Measurements from ENCODE around the gene LAMC3. TPM values are rescaled to one million over a fixed set of nuclear protein-coding genes. Genes with fewer than 3 reads are reported as not detected.
A peak's percentile ranks its signal among the peaks of the same experiment; 100 is the strongest.

LAMC3 gene
- total RNA-seq, 1 experiment from 2014 or later, result 0.28 TPM

DNA sequence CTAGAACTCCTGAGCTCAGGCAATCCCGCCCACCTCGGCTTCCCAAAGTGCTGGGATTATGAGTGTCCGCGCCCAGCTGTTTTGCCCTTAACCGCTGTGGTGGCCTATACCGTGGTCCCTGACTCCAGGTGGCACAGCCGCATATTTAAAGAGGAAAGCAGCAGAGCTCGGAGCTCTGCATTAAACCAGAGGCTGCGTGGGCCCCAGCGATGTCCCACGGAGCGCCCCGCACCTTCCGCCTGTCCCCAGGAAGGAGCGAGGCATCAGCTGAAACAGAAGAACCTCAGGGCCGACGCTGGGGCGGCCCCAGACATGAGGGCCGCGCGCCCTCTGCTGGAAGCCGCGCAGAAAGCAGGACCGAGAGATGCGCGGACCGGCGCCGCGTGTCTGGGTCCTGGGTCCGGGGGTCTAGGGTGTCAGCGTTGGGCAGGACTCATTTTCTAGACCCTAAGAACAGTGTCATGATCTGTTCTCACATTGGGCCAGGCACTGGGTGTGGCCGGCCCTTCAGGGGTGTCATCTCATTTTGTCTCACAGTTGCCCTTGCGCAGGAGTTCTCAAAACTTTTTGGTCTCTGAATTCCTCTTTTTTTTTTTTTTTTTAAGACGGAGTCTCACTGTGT is 37.7 kb downstream of the LAMC3 start:
- TF ChIP-seq EZH2 (IDR thresholded peaks at IDR 0.05; ENCODE audit: borderline replicate concordance, low read depth, low read length, poor library complexity, severe bottlenecking), result no peak
- TF ChIP-seq, protein P1, sequence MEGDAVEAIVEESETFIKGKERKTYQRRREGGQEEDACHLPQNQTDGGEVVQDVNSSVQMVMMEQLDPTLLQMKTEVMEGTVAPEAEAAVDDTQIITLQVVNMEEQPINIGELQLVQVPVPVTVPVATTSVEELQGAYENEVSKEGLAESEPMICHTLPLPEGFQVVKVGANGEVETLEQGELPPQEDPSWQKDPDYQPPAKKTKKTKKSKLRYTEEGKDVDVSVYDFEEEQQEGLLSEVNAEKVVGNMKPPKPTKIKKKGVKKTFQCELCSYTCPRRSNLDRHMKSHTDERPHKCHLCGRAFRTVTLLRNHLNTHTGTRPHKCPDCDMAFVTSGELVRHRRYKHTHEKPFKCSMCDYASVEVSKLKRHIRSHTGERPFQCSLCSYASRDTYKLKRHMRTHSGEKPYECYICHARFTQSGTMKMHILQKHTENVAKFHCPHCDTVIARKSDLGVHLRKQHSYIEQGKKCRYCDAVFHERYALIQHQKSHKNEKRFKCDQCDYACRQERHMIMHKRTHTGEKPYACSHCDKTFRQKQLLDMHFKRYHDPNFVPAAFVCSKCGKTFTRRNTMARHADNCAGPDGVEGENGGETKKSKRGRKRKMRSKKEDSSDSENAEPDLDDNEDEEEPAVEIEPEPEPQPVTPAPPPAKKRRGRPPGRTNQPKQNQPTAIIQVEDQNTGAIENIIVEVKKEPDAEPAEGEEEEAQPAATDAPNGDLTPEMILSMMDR (conservative IDR thresholded peaks at IDR 0.05; ENCODE audit: low read depth, low read length), result peak; percentile 97
- POLR2A ChIA-PET (ENCODE audit: low non-redundant PET), result interaction anchor here (0.6 kb wide), 2 partner anchors 119 to 168 kb away, joined by 7 to 12 read pairs; no protein-coding TSS in a partner anchor
- H3K36me3 ChIP-seq (ENCODE audit: insufficient read depth, low read length, poor library complexity, severe bottlenecking), result no peaks in the 10 kb centered on the region
- BruUV-seq (replicated peaks), result no TSS peak
- intact Hi-C loops (cut with micrococcal nuclease; ENCODE audit: unreplicated experiment), result loop anchor here (1.0 to 10.0 kb wide), 5 partner anchors 48 to 339 kb away; no protein-coding TSS in a partner anchor
- no peak overlapping the region for H3K27ac ChIP-seq (ENCODE audit: low read depth, low read length, poor library complexity, severe bottlenecking)
- H3K27me3 ChIP-seq (replicated peaks; ENCODE audit: insufficient read depth, low read depth, low read length, poor library complexity), result no peaks in the 10 kb centered on the region
- CTCF ChIA-PET, result interaction anchor here (0.6 to 1.6 kb wide), 10 partner anchors 10 to 346 kb away, joined by 3 to 7 read pairs (median 5); no protein-coding TSS in a partner anchor
- DNase-seq (ENCODE audit: low spot score), result peak; percentile 82
- no peaks in the 10 kb centered on the region for H3K4me1 ChIP-seq (ENCODE audit: insufficient read depth, low read length, poor library complexity, severe bottlenecking)
- no peaks in the 10 kb centered on the region for H3K9me3 ChIP-seq (ENCODE audit: low read depth, low read length, poor library complexity, severe bottlenecking)
- H3K4me3 ChIP-seq (ENCODE audit: low read depth, low read length, poor library complexity, severe bottlenecking), result no peak overlapping the region

DNA sequence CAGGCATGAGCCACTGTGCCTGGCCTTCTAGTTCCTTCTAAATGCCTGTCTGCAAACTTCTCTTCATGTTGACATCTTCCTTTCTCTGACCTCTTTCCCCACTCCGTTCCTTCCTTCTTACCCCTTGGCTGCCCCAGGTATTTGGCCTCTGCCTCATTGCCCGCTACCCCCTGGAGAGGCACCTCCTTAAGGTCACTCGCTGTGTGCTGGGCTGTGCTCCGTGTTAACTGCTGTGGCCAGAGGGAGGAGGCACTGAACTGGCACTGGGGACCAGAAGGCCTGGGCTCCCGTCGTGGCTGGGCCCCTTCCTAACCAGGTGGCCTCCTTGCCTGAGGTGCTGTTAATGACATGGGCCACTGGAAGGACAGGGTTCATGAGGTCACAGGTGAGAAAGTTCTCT is 39.4 kb downstream of the LAMC3 start:
- no peak for DNase-seq (ENCODE audit: low spot score)
- H3K27ac ChIP-seq (ENCODE audit: low read depth, low read length, poor library complexity, severe bottlenecking), result no peak overlapping the region
- H3K4me1 ChIP-seq (ENCODE audit: insufficient read depth, low read length, poor library complexity, severe bottlenecking), result peaks cover 4% of the 10 kb centered on the region
- H3K36me3 ChIP-seq (ENCODE audit: insufficient read depth, low read length, poor library complexity, severe bottlenecking), result no peaks in the 10 kb centered on the region
- H3K27me3 ChIP-seq (replicated peaks; ENCODE audit: insufficient read depth, low read depth, low read length, poor library complexity), result no peaks in the 10 kb centered on the region
- no peak overlapping the region for H3K4me3 ChIP-seq (ENCODE audit: low read depth, low read length, poor library complexity, severe bottlenecking)
- no TSS peak for BruUV-seq (replicated peaks)
- no peaks in the 10 kb centered on the region for H3K9me3 ChIP-seq (ENCODE audit: low read depth, low read length, poor library complexity, severe bottlenecking)
- ChIA-PET POLR2A (ENCODE audit: low non-redundant PET) (no interaction called here), CTCF (interaction anchor here (0.6 kb wide), 1 partner anchor 101 kb away, joined by 8 read pairs; no protein-coding TSS in a partner anchor)
- intact Hi-C loops (cut with micrococcal nuclease; ENCODE audit: unreplicated experiment), result loop anchor here (5.0 to 10.0 kb wide), 3 partner anchors 104 to 341 kb away; no protein-coding TSS in a partner anchor
- no peak for TF ChIP-seq EZH2 (IDR thresholded peaks at IDR 0.05; ENCODE audit: borderline replicate concordance, low read depth, low read length, poor library complexity, severe bottlenecking)
- TF ChIP-seq, protein P1 (conservative IDR thresholded peaks at IDR 0.05; ENCODE audit: low read depth, low read length), result no peak

DNA sequence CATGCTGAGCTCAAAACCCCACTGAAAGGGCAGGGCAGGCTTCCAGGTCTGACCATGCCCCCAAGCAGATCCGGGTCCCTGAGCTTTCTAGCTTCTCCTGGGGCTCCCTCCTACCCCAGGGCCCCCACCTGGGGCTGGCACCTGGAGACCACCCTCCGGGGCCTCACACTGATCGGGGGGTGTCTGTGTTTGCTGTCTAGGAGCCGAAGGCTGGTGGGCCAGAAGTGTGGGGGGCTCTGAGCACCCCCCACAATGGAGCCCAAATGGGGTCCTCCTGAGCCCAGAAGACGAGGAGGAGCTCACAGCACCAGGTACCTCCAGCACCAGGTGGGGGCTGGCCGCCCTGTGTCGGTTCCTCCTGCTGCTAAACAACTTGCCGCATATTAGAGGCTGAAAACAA is 39.8 kb downstream of the LAMC3 start:
- BruUV-seq (replicated peaks), result no TSS peak
- Histone ChIP-seq H3K36me3 (ENCODE audit: insufficient read depth, low read length, poor library complexity, severe bottlenecking) (no peaks in the 10 kb centered on the region), H3K4me3 (ENCODE audit: low read depth, low read length, poor library complexity, severe bottlenecking) (no peak overlapping the region), H3K27ac (ENCODE audit: low read depth, low read length, poor library complexity, severe bottlenecking) (no peak overlapping the region), H3K4me1 (ENCODE audit: insufficient read depth, low read length, poor library complexity, severe bottlenecking) (peaks cover 4% of the 10 kb centered on the region), H3K9me3 (ENCODE audit: low read depth, low read length, poor library complexity, severe bottlenecking) (no peaks in the 10 kb centered on the region), H3K27me3 (replicated peaks; ENCODE audit: insufficient read depth, low read depth, low read length, poor library complexity) (no peaks in the 10 kb centered on the region)
- no peak for TF ChIP-seq EZH2 (IDR thresholded peaks at IDR 0.05; ENCODE audit: borderline replicate concordance, low read depth, low read length, poor library complexity, severe bottlenecking)
- TF ChIP-seq, protein P1 (conservative IDR thresholded peaks at IDR 0.05; ENCODE audit: low read depth, low read length), result no peak
- CTCF ChIA-PET, result no interaction called here
- POLR2A ChIA-PET (ENCODE audit: low non-redundant PET), result no interaction called here
- intact Hi-C loops (cut with micrococcal nuclease; ENCODE audit: unreplicated experiment), result loop anchor here (5.0 to 10.0 kb wide), 3 partner anchors 104 to 342 kb away; no protein-coding TSS in a partner anchor
- DNase-seq (ENCODE audit: low spot score), result no peak

All from A673 (cell line).